SU-DHL-6 (cell line): Measurements from ENCODE around the gene STX10.

ENCODE experiments used
- CTCF ChIP-seq: fragments of 200-600 bp; sonication (generic); IDR thresholded peaks from one replicate; pipeline ENCODE4 v1.5.1; 2017; ENCODE audit warnings: antibody characterized with exemption, mild to moderate bottlenecking, low read length, moderate library complexity; ENCODE audit not compliant: insufficient read depth, poor library complexity, severe bottlenecking
- EZH2phosphoT487 ChIP-seq: fragments of 200-600 bp; sonication (generic), shearing (Covaris generic); conservative IDR thresholded peaks from 2 replicates; pipeline ENCODE4 v1.6.1; 2018; ENCODE audit warnings: mild to moderate bottlenecking, antibody characterized with exemption, low read length, moderate library complexity, mixed read lengths

- TF ChIP-seq CTCF: no peak
- TF ChIP-seq EZH2phosphoT487: no peak
Measured at GRCh38 chr19:13132471-13133180, 17.5 kb downstream of the STX10 start.
